Measurements from ENCODE around the gene ZCCHC3. TPM values are rescaled to one million over a fixed set of nuclear protein-coding genes. Genes with fewer than 3 reads are reported as not detected.

The ZCCHC3 gene
- total RNA-seq, 1 experiment from 2014 or later, result 43.6 TPM

DNA sequence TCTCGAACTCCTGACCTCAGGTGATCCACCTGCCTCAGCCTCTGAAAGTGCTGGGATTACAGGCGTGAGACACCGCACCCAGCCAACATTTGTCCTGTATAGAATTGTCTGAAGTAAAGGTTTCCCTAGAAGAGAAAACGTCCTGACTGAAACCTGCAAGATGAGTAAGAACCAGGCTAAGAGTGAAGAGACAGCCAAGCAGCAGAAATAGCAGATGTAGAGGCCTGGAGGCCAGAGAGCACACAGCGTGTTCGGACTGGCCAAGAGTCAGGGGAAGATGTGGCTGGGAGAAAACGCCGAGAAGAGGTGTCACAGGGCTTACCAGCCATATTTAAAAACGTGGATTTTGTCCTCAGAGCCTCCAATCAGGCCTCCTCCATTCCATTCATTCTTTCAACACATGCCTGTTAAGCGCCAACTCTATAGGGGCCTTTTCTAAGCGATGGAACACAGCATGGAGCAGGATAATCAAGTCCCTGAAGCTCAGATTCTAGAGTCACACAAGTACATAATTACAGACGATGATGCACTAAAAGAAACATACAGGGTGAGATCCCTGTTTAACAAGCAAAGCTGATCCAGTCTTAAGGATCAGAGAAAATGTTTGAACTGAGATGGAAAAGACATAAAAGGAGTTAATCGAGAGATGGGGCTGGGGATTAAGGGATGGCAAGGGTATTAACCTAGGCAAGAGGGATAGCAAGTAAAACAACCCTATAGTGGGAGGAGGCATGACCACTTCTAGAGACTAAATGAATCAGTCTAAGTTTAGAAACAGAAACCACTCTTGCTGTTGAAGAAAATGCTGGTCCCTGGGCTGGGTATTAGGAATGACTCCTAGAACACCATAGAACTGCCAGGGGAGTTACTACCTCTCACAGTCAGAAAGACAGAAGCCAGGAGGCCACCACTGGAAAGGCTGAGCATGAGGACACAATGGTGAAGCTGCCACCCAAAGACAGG, 4.8 kb downstream of the ZCCHC3 start:
- CTCF ChIA-PET, result interaction anchor here (0.9 to 6.5 kb wide), 8 partner anchors 8 to 129 kb away, joined by 3 to 55 read pairs (median 8); partner anchors contain the start of gene SOX12
- TF ChIP-seq ZNF671 (CRISPR knock-in tag; IDR thresholded peaks at IDR 0.05) (no peak), ZNF121 (CRISPR knock-in tag; IDR thresholded peaks at IDR 0.05) (0 out of 2 replicates have a peak, but pooled peaks have one; percentile 60)
- Mint-ChIP-seq H3K27ac (peak overlapping the region; percentile 99), H3K4me1 (peaks cover 54% of the 10 kb centered on the region), H3K27me3 (ENCODE audit: low read depth) (peaks cover 16% of the 10 kb centered on the region), H3K9me3 (peaks cover 9% of the 10 kb centered on the region), H3K4me3 (peak overlapping the region; percentile 100), H3K36me3 (peaks cover 23% of the 10 kb centered on the region)
- ATAC-seq, result no peak
- DNase-seq (ENCODE audit: low spot score), result no peak
- POLR2A ChIA-PET, result interaction anchor here (1.1 to 6.3 kb wide), 5 partner anchors 8 to 45 kb away, joined by 3 to 110 read pairs (median 7); partner anchors contain the start of genes NRSN2 and SOX12

DNA sequence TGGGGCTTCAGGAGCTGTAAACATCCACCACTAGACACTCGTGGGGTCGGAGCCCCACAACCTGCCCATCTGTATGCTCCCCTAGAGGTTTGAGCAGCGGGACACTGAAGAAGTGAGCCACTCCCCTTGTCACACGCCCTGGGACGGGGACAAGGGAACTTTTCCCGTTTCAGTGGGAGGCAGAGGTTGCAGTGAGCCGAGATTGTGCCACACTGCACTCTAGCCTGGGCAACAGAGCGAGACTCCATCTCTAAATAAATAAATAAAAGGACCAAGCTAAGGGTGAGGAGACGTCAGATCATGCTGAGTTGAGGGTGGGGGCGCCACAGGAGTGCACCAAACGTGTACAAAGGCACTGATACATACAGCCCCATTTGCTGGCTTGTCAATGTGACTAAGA, 8.4 kb downstream of the ZCCHC3 start:
- no peak for ATAC-seq
- CTCF ChIA-PET, result interaction anchor here (0.6 kb wide), 1 partner anchor 127 kb away, joined by 3 read pairs; no protein-coding TSS in a partner anchor
- Mint-ChIP-seq H3K27ac (no peak overlapping the region), H3K4me1 (peaks cover 60% of the 10 kb centered on the region), H3K9me3 (peaks cover 9% of the 10 kb centered on the region), H3K36me3 (peaks cover 10% of the 10 kb centered on the region), H3K27me3 (ENCODE audit: low read depth) (peaks cover 16% of the 10 kb centered on the region), H3K4me3 (no peak overlapping the region)
- DNase-seq (ENCODE audit: low spot score), result no peak
- POLR2A ChIA-PET, result no interaction called here
- no peak for TF ChIP-seq ZNF263 (CRISPR knock-in tag; IDR thresholded peaks at IDR 0.05; ENCODE audit: low read depth)
- TF ChIP-seq ZBTB21 (CRISPR knock-in tag; IDR thresholded peaks at IDR 0.05; ENCODE audit: borderline replicate concordance), result no peak
- TF ChIP-seq MYBL2 (CRISPR knock-in tag; IDR thresholded peaks at IDR 0.05), result no peak
- no peak for TF ChIP-seq SMAD4 (CRISPR knock-in tag; IDR thresholded peaks at IDR 0.05)
- TF ChIP-seq TEAD4 (CRISPR knock-in tag; IDR thresholded peaks at IDR 0.05), result no peak
- TF ChIP-seq, protein P1, sequence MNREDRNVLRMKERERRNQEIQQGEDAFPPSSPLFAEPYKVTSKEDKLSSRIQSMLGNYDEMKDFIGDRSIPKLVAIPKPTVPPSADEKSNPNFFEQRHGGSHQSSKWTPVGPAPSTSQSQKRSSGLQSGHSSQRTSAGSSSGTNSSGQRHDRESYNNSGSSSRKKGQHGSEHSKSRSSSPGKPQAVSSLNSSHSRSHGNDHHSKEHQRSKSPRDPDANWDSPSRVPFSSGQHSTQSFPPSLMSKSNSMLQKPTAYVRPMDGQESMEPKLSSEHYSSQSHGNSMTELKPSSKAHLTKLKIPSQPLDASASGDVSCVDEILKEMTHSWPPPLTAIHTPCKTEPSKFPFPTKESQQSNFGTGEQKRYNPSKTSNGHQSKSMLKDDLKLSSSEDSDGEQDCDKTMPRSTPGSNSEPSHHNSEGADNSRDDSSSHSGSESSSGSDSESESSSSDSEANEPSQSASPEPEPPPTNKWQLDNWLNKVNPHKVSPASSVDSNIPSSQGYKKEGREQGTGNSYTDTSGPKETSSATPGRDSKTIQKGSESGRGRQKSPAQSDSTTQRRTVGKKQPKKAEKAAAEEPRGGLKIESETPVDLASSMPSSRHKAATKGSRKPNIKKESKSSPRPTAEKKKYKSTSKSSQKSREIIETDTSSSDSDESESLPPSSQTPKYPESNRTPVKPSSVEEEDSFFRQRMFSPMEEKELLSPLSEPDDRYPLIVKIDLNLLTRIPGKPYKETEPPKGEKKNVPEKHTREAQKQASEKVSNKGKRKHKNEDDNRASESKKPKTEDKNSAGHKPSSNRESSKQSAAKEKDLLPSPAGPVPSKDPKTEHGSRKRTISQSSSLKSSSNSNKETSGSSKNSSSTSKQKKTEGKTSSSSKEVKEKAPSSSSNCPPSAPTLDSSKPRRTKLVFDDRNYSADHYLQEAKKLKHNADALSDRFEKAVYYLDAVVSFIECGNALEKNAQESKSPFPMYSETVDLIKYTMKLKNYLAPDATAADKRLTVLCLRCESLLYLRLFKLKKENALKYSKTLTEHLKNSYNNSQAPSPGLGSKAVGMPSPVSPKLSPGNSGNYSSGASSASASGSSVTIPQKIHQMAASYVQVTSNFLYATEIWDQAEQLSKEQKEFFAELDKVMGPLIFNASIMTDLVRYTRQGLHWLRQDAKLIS (CRISPR knock-in tag; IDR thresholded peaks at IDR 0.05; ENCODE audit: borderline replicate concordance), result no peak

DNA sequence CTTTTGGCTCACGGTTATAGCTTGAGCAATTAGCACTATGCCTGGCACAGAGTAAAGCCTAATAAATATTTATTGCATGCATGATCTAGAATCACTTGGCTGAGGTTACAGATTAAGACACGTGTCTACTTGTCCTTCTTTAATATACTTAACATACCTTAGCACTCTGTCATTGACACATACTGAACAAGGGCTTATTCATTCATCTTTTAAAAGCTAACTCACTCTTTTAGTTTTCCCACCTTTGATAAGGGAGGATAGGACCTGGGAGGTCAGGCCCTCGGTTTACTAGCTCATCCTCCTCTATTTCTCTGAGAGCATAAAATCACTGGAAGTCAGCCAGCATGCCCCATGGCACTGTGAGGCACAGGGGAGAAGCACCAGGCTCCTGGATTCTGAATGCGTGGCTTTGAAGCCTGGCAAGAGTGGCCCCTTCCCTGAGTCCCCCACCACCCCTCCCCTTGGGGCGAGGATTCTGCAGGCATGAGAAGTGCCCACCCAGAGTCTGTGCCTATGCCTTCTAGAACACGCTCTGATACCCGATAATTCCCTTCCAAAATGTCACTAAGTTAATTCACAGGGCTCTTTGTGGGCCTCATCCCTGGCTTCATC, 11.2 kb downstream of the ZCCHC3 start:
- H3K4me1 Mint-ChIP-seq, result peaks cover 39% of the 10 kb centered on the region
- peak overlapping the region; percentile 72; the same call in 1 of the 2 replicates for H3K4me3 Mint-ChIP-seq
- H3K36me3 Mint-ChIP-seq, result peaks cover 4% of the 10 kb centered on the region; the same call in 1 of the 2 replicates
- no peak for DNase-seq (ENCODE audit: low spot score)
- peaks cover 3% of the 10 kb centered on the region; the same call in 1 of the 2 replicates for H3K9me3 Mint-ChIP-seq
- CTCF ChIA-PET, result interaction anchor here (0.6 to 5.3 kb wide), 4 partner anchors 9 to 30 kb away, joined by 3 to 39 read pairs (median 20); partner anchors contain the start of genes SOX12 and ZCCHC3
- POLR2A ChIA-PET, result interaction anchor here (1.0 to 2.6 kb wide), 4 partner anchors 9 to 99 kb away, joined by 3 to 47 read pairs (median 16); partner anchors contain the start of gene SOX12
- no peak for ATAC-seq
- peaks cover 10% of the 10 kb centered on the region for H3K27me3 Mint-ChIP-seq (ENCODE audit: low read depth)
- H3K27ac Mint-ChIP-seq, result no peak overlapping the region
- TF ChIP-seq MYBL2 (CRISPR knock-in tag; IDR thresholded peaks at IDR 0.05) (no peak), CREB1 (CRISPR knock-in tag; IDR thresholded peaks at IDR 0.05) (no peak), NFYB (CRISPR knock-in tag; conservative IDR thresholded peaks at IDR 0.05; ENCODE audit: low read depth) (no peak), SMAD3 (CRISPR knock-in tag; IDR thresholded peaks at IDR 0.05; ENCODE audit: borderline replicate concordance) (no peak), ZNF263 (CRISPR knock-in tag; IDR thresholded peaks at IDR 0.05; ENCODE audit: low read depth) (no peak), GABPB1 (CRISPR knock-in tag; IDR thresholded peaks at IDR 0.05) (no peak), CREM (CRISPR knock-in tag; IDR thresholded peaks at IDR 0.05) (no peak)
- TF ChIP-seq, protein P2, sequence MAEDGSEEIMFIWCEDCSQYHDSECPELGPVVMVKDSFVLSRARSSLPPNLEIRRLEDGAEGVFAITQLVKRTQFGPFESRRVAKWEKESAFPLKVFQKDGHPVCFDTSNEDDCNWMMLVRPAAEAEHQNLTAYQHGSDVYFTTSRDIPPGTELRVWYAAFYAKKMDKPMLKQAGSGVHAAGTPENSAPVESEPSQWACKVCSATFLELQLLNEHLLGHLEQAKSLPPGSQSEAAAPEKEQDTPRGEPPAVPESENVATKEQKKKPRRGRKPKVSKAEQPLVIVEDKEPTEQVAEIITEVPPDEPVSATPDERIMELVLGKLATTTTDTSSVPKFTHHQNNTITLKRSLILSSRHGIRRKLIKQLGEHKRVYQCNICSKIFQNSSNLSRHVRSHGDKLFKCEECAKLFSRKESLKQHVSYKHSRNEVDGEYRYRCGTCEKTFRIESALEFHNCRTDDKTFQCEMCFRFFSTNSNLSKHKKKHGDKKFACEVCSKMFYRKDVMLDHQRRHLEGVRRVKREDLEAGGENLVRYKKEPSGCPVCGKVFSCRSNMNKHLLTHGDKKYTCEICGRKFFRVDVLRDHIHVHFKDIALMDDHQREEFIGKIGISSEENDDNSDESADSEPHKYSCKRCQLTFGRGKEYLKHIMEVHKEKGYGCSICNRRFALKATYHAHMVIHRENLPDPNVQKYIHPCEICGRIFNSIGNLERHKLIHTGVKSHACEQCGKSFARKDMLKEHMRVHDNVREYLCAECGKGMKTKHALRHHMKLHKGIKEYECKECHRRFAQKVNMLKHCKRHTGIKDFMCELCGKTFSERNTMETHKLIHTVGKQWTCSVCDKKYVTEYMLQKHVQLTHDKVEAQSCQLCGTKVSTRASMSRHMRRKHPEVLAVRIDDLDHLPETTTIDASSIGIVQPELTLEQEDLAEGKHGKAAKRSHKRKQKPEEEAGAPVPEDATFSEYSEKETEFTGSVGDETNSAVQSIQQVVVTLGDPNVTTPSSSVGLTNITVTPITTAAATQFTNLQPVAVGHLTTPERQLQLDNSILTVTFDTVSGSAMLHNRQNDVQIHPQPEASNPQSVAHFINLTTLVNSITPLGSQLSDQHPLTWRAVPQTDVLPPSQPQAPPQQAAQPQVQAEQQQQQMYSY (CRISPR knock-in tag; IDR thresholded peaks at IDR 0.05), result no peak
- TF ChIP-seq, protein P3, sequence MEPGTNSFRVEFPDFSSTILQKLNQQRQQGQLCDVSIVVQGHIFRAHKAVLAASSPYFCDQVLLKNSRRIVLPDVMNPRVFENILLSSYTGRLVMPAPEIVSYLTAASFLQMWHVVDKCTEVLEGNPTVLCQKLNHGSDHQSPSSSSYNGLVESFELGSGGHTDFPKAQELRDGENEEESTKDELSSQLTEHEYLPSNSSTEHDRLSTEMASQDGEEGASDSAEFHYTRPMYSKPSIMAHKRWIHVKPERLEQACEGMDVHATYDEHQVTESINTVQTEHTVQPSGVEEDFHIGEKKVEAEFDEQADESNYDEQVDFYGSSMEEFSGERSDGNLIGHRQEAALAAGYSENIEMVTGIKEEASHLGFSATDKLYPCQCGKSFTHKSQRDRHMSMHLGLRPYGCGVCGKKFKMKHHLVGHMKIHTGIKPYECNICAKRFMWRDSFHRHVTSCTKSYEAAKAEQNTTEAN (CRISPR knock-in tag; IDR thresholded peaks at IDR 0.05), result no peak
- TF ChIP-seq, protein P4, sequence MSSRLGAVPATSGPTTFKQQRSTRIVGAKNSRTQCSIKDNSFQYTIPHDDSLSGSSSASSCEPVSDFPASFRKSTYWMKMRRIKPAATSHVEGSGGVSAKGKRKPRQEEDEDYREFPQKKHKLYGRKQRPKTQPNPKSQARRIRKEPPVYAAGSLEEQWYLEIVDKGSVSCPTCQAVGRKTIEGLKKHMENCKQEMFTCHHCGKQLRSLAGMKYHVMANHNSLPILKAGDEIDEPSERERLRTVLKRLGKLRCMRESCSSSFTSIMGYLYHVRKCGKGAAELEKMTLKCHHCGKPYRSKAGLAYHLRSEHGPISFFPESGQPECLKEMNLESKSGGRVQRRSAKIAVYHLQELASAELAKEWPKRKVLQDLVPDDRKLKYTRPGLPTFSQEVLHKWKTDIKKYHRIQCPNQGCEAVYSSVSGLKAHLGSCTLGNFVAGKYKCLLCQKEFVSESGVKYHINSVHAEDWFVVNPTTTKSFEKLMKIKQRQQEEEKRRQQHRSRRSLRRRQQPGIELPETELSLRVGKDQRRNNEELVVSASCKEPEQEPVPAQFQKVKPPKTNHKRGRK (CRISPR knock-in tag; IDR thresholded peaks at IDR 0.05; ENCODE audit: borderline replicate concordance), result no peak

All from WTC11 (cell line).